Stimulated activated naive CD4-positive, alpha-beta T cell (primary cell): ENCODE results near the gene PRMT3.
"Not testable (repeated sequence)": the region's sequence is repeated elsewhere in the genome, so short reads cannot be mapped to it uniquely, and the experiment has no call there.

Experiments used
- DNase-seq, 6 experiments: peaks; one replicate each; lab custom pipeline; 2025; lab: John Stamatoyannopoulos, UW

Gene PRMT3

GRCh38 chr11:20373568-20374209, 13.8 kb upstream of the PRMT3 start:
- no peak for DNase-seq

DNA sequence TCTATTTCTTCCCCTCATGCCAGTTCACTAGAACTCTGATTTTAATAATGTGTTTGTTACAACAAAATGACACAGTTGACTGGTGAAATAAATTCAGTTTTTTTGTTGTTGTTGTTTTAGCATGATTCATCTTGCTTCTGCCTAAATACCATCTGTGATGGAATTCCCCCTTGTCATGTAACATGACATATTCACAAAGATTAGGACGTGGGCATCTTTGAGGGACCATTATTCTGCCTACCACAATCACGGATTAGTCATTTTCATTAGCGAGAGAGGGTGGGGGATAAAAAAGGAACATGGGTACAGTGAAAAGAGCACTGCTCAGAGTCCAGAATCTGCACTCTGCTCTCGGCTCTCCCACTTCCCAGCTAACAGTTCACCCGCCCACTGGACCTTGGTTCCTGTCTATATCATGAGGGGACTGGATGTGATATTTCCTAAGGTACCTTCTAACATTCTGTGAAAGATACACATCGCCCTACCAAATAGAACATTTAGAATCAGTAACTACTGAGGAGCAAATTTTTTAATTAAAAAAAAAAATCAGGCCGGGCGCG, 12.7 kb upstream of the PRMT3 start:
- no peak for DNase-seq

DNA sequence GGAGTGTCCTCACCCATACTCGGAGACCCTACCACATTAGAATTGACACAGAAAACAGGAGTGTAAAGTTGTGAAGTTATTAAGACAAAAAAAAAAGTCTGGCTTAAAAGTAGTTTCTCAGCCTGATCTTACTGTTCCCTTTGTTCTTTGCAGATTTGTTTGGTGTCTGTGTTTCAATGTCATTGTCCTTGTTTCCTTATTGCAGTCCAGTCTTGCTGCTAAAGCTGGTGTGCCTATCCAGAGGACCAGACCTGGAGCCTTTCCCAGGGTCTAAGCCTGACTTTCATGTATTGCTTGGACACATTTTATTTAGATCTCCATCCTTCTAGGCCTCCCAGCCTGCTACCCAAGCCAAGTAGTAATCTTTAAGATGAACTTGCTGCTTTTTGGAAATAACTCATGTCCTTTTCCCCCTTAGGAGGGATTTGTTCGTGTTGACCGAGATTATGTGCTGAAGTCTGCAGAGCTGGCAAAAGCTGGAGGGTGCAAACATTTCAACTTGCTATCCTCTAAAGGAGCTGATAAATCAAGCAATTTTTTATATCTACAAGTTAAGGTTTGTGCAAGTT, 11.3 kb upstream of the PRMT3 start:
- DNase-seq = no peak

DNA sequence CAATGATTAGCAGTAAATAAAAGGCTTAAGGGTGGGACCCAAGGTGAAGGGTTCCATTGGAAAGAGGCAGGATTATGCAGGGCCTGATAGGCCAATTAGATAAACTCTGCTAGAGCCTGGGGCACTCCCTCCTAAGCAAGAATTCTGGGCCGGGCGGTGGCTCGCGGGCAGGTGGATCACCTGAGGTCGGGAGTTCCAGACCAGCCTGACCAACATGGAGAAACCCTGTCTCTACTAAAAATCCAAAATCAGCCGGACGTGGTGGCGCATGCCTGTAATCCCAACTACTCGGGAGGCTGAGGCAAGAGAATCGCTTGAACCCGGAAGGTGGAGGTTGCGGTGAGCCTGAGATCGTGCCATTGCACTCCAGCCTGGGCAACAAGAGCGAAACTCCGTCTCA, 1.5 kb upstream of the PRMT3 start:
- DNase-seq = not testable (repeated sequence)

GRCh38 chr11:20388096-20389055, 860 bp downstream of the PRMT3 start:
- DNase-seq = peak in 2 of 6 experiments; percentile 28 to 67

- peak in 3 of 6 experiments; percentile 13 to 32 (median 25) for DNase-seq
These were observed 9.8 kb downstream of the PRMT3 start for GRCh38 chr11:20397281-20397680.

DNA sequence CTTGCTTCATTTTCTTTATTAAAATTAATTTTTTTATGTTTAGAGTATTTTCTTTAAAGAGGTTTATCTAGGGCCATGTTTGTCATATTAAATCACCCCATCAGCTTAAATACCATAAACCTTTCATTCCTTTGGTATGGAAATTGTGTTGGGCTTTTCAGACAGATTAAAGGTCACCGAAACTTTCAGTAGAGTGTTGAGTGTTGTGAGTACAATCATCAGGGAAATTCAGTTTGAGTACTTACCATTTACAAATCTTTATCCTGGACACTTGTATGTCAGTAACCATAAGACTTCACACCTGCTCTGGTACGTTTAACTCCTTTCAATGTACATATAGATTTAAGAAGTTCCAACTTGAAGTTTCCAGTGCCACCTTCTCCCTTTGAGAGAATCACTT, 12.0 kb downstream of the PRMT3 start:
- no peak for DNase-seq

GRCh38 chr11:20403059-20403458, 15.5 kb downstream of the PRMT3 start:
- no peak for DNase-seq

GRCh38 chr11:20406484-20406883, 19.0 kb downstream of the PRMT3 start:
- DNase-seq = no peak

DNA sequence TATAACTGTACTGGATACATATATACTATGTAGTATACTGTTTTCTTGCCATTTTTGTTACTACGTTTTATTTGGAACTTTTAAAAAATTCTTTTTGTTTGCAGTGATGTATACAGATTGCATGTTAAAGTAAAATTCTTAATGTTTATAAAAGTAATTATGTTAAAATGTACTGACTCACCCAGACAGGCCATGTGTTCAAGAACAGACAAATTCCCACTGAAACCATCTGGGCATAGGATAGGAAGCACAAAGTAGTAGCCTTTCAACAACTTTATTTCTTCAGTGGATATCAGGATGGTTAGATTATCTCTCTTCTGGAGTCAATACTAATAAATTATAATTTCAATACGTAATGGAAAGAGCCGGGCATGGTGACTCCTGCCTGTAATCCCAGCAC, 19.8 kb downstream of the PRMT3 start:
- DNase-seq = no peak

DNA sequence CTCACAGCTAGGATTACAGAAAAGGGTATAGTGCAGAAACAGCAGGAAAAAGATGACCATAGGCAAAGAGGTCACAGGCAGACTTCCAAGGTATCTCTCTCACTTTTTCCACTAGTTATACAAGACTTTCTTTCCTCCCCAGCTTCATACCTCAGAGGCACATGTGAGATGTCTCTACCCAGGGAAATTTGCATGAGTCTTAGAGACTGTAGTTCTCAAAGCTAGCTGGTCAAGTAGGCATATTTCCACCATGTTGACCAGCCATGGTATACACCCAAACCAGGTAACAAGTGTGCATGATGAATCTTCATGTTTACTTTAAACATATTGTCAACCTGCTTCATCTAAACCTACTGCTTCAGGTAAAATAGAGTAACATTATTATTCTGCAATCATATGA, 27.9 kb downstream of the PRMT3 start:
- DNase-seq = no peak

- DNase-seq = no peak
These were observed 30.3 kb downstream of the PRMT3 start for GRCh38 chr11:20417771-20418170.

DNA sequence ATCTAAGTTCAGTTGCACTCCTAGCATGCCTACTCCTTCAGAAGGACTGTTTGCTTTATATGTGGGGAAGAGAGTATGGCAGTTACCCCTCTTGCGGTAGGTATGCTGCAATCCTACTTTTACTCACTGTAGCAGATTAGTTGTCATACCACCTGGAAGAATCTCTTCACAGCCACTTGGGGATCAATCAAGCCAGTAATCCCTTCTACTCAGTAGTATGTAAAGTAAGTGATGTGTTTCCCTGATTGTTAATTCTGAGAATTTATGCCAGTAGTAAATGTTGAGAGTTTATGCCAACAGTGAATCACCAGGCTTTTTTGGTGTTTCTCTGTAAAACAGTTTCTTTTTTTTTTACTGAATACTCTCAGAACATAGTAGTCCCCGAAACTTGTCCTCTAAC, 34.4 kb downstream of the PRMT3 start:
- no peak for DNase-seq

DNA sequence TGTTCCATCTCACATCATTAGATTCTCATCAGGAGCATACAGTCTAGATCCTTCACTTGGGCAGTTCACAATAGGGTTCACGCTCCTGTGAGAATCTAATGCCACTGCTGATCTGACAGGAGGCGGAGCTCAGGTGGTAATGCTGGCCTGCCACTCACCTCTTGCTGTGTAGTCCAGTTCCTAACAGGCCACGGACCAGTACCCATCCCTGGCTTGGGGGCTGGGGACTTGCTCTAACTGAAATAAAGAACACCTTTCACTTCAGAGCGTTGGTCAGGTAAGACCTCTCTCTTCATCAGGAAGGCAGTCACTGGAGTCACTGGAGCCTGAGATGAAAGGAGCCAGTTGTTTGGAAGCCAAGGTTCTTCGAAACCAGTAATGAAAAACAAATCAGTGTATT, 41.7 kb downstream of the PRMT3 start:
- DNase-seq = no peak

DNA sequence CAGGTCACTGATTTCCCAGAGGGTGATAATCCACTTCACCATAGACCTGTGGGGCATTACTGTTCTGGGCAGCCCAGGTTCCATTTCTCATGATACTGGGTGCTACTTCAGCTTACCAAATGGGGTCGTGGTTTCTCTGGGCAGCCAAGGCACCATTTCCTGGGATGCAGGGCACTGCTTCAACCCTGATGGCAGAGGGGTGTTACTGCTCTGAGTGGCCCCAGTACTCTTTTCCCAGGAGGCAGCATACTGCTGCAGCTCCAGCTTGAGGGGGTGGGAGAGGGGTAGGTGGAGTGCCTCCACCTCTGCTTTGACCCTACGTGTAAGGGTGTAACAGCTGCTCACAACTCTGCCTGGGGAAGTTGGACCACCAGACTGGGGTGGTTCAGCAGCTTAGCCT, 51.1 kb downstream of the PRMT3 start:
- no peak for DNase-seq

DNA sequence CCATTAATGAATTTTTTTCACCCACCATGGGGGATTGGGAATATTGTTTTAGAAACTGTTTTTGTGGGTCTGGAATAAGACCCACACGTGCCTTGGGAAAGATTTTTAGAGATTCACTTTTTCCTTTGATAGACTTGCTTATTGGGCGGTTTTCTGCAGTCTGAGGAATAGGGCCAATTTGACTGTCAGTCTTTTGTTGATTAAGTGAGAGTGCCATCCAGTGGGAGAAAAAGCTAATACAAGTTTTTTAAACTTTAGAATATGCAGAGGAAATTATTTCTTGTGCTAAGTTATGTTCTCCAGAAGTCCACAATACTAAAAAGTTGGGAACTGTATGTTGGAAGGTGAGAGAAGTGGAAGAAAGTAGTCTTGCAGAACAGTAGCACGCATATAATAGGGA, 56.1 kb downstream of the PRMT3 start:
- no peak for DNase-seq

DNA sequence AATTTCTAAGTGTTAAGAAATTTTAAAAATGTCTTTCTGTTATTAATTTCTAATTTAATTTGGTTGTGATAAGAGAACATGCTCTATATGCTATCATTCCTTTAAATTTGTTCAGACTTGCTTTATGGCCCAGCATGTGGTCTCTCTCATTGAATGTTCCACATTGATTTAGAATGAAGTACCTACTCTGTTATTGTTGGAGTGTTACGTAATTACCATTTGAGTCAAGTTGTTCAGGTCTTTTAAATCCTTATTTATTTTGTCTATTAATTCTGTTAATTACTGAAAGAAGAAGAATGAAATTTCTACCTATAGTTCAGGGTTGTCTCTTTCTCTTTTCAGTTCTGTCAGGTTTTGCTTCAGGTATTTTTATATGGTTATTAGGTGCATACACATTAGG, 57.0 kb downstream of the PRMT3 start:
- DNase-seq = no peak

DNA sequence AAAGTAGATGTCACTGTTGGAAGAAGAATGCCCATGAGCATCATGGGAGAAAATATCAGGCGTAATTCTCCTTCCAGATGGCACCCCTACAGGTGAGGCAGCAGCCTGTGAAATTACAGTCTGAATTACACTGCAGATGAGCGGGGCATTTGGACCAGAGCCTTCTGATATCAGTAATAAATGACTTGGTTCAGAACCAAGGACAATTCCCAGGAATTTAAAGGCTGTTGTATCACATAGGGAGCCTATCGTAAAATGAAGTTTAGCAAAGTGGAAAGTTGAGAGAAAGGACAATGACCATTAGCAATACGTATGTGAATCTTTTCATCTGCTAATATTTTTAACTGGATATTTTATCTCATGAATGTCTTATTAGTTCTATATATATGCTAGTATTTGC, 61.3 kb downstream of the PRMT3 start:
- no peak for DNase-seq

GRCh38 chr11:20450829-20451228, 63.3 kb downstream of the PRMT3 start:
- DNase-seq = no peak

- DNase-seq = no peak
These were observed 64.1 kb downstream of the PRMT3 start for GRCh38 chr11:20451568-20451967.

DNA sequence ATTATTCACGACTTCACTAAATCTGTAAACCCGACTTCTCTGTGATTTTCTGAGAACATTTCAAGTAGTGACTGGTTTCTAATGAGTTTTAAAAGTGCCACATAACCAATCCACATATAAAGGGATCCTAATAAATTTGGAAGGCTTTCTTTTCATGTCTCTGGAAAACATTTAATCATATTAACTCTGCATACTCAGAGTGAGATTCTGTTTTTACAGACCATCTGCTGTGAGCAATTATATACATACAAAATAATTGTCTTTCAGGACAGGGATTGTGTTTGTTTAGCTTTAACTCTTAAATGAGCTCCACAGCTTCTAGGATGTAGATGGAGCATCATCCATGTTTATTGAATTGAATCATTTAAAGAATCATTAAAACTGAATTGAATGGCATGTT, 65.1 kb downstream of the PRMT3 start:
- DNase-seq = no peak

DNA sequence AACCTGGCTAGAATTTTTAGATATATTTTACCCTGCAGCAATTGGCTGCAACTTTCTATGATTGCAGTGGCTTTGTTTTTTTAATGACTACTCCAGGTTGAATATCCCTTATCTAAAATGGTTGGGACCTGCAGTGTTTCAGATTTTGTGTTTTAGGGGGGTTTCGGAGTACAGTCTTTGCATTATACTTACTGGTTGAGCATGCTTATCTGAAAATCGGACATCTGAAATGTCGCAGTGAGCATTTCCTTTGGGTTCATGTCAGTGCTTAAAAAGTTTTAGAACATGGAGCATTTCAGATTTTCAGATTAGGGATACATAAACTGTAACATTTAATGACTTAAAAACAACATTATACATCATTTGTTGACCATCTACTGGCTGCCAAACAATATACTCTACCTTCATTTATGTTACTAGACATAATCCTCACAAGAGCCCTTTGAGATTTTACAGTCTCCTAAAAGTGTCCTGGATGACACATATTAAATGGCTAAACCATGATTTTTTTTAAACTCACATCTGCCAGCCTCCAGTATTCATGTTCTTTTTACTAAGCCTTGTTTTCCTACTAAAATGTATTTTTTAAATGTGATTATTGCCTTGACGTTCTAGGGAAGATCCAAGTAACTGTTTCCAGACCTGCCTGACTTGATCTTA, 66.3 kb downstream of the PRMT3 start:
- no peak for DNase-seq
